Astrocyte (in vitro differentiated cells and primary cell): ENCODE measurements around the gene CHRNA4. TPM values are rescaled to one million over a fixed set of nuclear protein-coding genes. Genes with fewer than 3 reads are reported as not detected.

Source experiments
- DNase-seq: peaks from one replicate; pipeline ENCODE4 v3.0.0-alpha.2; 2010; ENCODE audit warnings: low read depth
- FAIRE-seq: peaks from 2 replicates; lab custom pipeline; 2011; peaks lifted over from hg19 to GRCh38; lab: Jason Lieb, UNC
- H2AFZ ChIP-seq: 2 replicates; pipeline ENCODE4 v1.6.0; 2012; ENCODE audit warnings: low read depth, low read length, inconsistent platforms
- H3K27ac ChIP-seq: 2 replicates; pipeline ENCODE4 v1.5.1; 2011; ENCODE audit warnings: low read depth, low read length, inconsistent platforms
- H3K27me3 ChIP-seq: 2 replicates; pipeline ENCODE4 v1.6.0; 2011; ENCODE audit warnings: low read length, inconsistent platforms; ENCODE audit not compliant: insufficient read depth
- H3K36me3 ChIP-seq: 2 replicates; pipeline ENCODE4 v1.5.1; 2011; ENCODE audit warnings: low read length, inconsistent platforms; ENCODE audit not compliant: insufficient read depth
- H3K4me1 ChIP-seq: 2 replicates; pipeline ENCODE4 v1.5.1; 2011; ENCODE audit warnings: low read length, inconsistent platforms; ENCODE audit not compliant: insufficient read depth
- H3K4me2 ChIP-seq: 2 replicates; pipeline ENCODE4 v1.6.0; 2012; ENCODE audit warnings: low read length, inconsistent platforms
- H3K4me3 ChIP-seq: 2 replicates; pipeline ENCODE4 v1.5.1; 2011; ENCODE audit warnings: low read depth, mild to moderate bottlenecking, low read length, inconsistent platforms; ENCODE audit not compliant: insufficient read depth
- H3K79me2 ChIP-seq: 2 replicates; pipeline ENCODE4 v1.6.0; 2012; ENCODE audit warnings: mild to moderate bottlenecking, low read length, inconsistent platforms; ENCODE audit not compliant: insufficient read depth
- H3K9ac ChIP-seq: 2 replicates; pipeline ENCODE4 v1.6.0; 2012; ENCODE audit warnings: mild to moderate bottlenecking, low read length, inconsistent platforms
- H3K9me3 ChIP-seq: 2 replicates; pipeline ENCODE4 v1.5.1; 2012; ENCODE audit warnings: low read depth, mild to moderate bottlenecking, low read length, inconsistent platforms; ENCODE audit not compliant: insufficient read depth
- H4K20me1 ChIP-seq: 2 replicates; pipeline ENCODE4 v1.6.0; 2012; ENCODE audit warnings: low read length, inconsistent platforms; ENCODE audit not compliant: insufficient read depth
- H3K27ac Mint-ChIP-seq: one replicate; pipeline ENCODE4 v1.8.0; 2021; ENCODE audit warnings: mild to moderate bottlenecking, mixed read lengths; ENCODE audit not compliant: unreplicated experiment
- H3K27me3 Mint-ChIP-seq: one replicate; pipeline ENCODE4 v1.8.0; 2021; ENCODE audit warnings: low read depth, mixed read lengths; ENCODE audit not compliant: unreplicated experiment
- H3K36me3 Mint-ChIP-seq: one replicate; pipeline ENCODE4 v1.8.0; 2021; ENCODE audit warnings: low read depth, mixed read lengths; ENCODE audit not compliant: unreplicated experiment
- H3K4me1 Mint-ChIP-seq: one replicate; pipeline ENCODE4 v1.8.0; 2021; ENCODE audit warnings: low read depth, mixed read lengths; ENCODE audit not compliant: unreplicated experiment
- H3K4me3 Mint-ChIP-seq: one replicate; pipeline ENCODE4 v1.8.0; 2021; ENCODE audit warnings: mild to moderate bottlenecking, moderate library complexity, mixed read lengths; ENCODE audit not compliant: unreplicated experiment
- H3K9me3 Mint-ChIP-seq: one replicate; pipeline ENCODE4 v1.8.0; 2021; ENCODE audit warnings: mild to moderate bottlenecking, mixed read lengths; ENCODE audit not compliant: unreplicated experiment
- CTCF ChIP-seq: IDR thresholded peaks from 2 replicates; pipeline ENCODE4 v1.5.1; 2011; ENCODE audit warnings: low read depth, mild to moderate bottlenecking, inconsistent platforms, low read length, moderate library complexity; ENCODE audit not compliant: insufficient read depth
- EZH2 ChIP-seq: IDR thresholded peaks from 2 replicates; pipeline ENCODE4 v1.6.1; 2012; ENCODE audit warnings: mild to moderate bottlenecking, low read length, inconsistent platforms; ENCODE audit not compliant: insufficient read depth
- total RNA-seq: library from RNA; stranded (reverse); gene quantifications from 2 replicates; pipeline ENCODE4 v1.2.1, GENCODE V29; 2021

Gene CHRNA4
- total RNA-seq, 1 donor from 2014 or later: 1.8 TPM

- peaks cover 29% of the 10 kb centered on the region for H3K27me3 Mint-ChIP-seq
- no peak overlapping the region for H2AFZ ChIP-seq
- H3K4me1 ChIP-seq: no peaks in the 10 kb centered on the region
- no peaks in the 10 kb centered on the region for H3K9me3 Mint-ChIP-seq
- TF ChIP-seq EZH2 (no peak), CTCF (no peak)
- DNase-seq: no peak
- H4K20me1 ChIP-seq: no peaks in the 10 kb centered on the region
- no peaks in the 10 kb centered on the region for H3K36me3 ChIP-seq
- H3K27ac Mint-ChIP-seq: no peak overlapping the region
- no peaks in the 10 kb centered on the region for H3K36me3 Mint-ChIP-seq
- no peak for FAIRE-seq
- no peak overlapping the region for H3K4me3 Mint-ChIP-seq
- H3K4me1 Mint-ChIP-seq: no peaks in the 10 kb centered on the region
- no peaks in the 10 kb centered on the region for H3K79me2 ChIP-seq
- H3K9ac ChIP-seq: no peak overlapping the region
- no peaks in the 10 kb centered on the region for H3K9me3 ChIP-seq
- peaks cover 8% of the 10 kb centered on the region for H3K27me3 ChIP-seq
- no peak overlapping the region for H3K4me2 ChIP-seq
- H3K27ac ChIP-seq: no peak overlapping the region
- H3K4me3 ChIP-seq: no peak overlapping the region
These were observed 5.3 kb downstream of the CHRNA4 start for GRCh38 chr20:63355781-63356295.

GRCh38 chr20:63354636-63355350 is 6.4 kb downstream of the CHRNA4 start:
- no peak overlapping the region for H3K27ac Mint-ChIP-seq

More at GRCh38 chr20:63354636-63355350, 6.4 kb downstream of the CHRNA4 start:
- Mint-ChIP-seq H3K36me3 (no peaks in the 10 kb centered on the region), H3K4me3 (no peak overlapping the region), H3K9me3 (no peaks in the 10 kb centered on the region), H3K4me1 (no peaks in the 10 kb centered on the region), H3K27me3 (peaks cover 34% of the 10 kb centered on the region)
- H3K9me3 ChIP-seq: no peaks in the 10 kb centered on the region
- no peak for DNase-seq
- no peak overlapping the region for H2AFZ ChIP-seq
- no peak for FAIRE-seq
- H3K9ac ChIP-seq: no peak overlapping the region
- no peak overlapping the region for H3K27ac ChIP-seq
- H3K27me3 ChIP-seq: no peaks in the 10 kb centered on the region
- no peaks in the 10 kb centered on the region for H3K79me2 ChIP-seq
- H4K20me1 ChIP-seq: no peaks in the 10 kb centered on the region
- H3K36me3 ChIP-seq: no peaks in the 10 kb centered on the region
- TF ChIP-seq EZH2: no peak
- TF ChIP-seq CTCF: no peak
- no peak overlapping the region for H3K4me3 ChIP-seq
- H3K4me1 ChIP-seq: no peaks in the 10 kb centered on the region
- H3K4me2 ChIP-seq: no peak overlapping the region
